Body of pancreas (tissue), 4 donors: ENCODE data around the gene USP46. TPM values are rescaled to one million over a fixed set of nuclear protein-coding genes. Genes with fewer than 3 reads are reported as not detected.

ENCODE experiments used
- ATAC-seq: fragments of 150-250 bp; one replicate; pipeline ENCODE4 v1.9.1; 2016
- DNase-seq, 4 donors: peaks; one replicate each; pipeline ENCODE4 v3.0.0-alpha.2; 2019
- H3K27ac ChIP-seq, 4 donors: fragments of 200-600 bp; sonication (generic); 1 replicate in 3 of 4; 2 replicates in 1 of 4; pipeline versions ENCODE4 v1.5.1 to v1.6.1; 2016 to 2019; ENCODE audit warnings: mild to moderate bottlenecking in 1 of 4, mixed read lengths in 1 of 4, moderate library complexity in 1 of 4
- H3K27me3 ChIP-seq, 2 donors: fragments of 200-600 bp; sonication (generic); one replicate each; pipeline ENCODE4 v1.6.0; 2016; ENCODE audit warnings: mild to moderate bottlenecking in 1 of 2
- H3K36me3 ChIP-seq, 2 donors: fragments of 200-600 bp; sonication (generic); replicated peaks in 1 of 2; 2 replicates each; pipeline ENCODE4 v1.5.1; 2016; ENCODE audit warnings: low read depth in 2 of 2; ENCODE audit not compliant: insufficient read depth in 1 of 2
- H3K4me1 ChIP-seq: fragments of 200-600 bp; sonication (generic); one replicate; pipeline ENCODE4 v1.6.0; 2016
- H3K4me3 ChIP-seq, 2 donors: fragments of 200-600 bp; sonication (generic); 1 replicate in 1 of 2; 2 replicates in 1 of 2; pipeline ENCODE4 v1.5.1; 2016 to 2019
- H3K9me3 ChIP-seq, 3 donors: fragments of 200-600 bp; sonication (generic); 1 replicate in 2 of 3; 2 replicates in 1 of 3; pipeline ENCODE4 v1.5.1; 2016
- POLR2A ChIP-seq, 3 donors: fragments of 450-650 bp; IDR thresholded peaks; one replicate each; pipeline ENCODE4 v1.6.1; 2016; ENCODE audit warnings: antibody characterized with exemption in 3 of 3, mild to moderate bottlenecking in 2 of 3
- WGBS, 2 donors: methylation state at CpG; one replicate each; pipeline ENCODE4 v1.1.5; 2017; 5-methylcytosine and 5-hydroxymethylcytosine counted together
- intact Hi-C: fragments of 100-400 bp; cut with DNase I; formaldehyde crosslinking; loops from one replicate; pipeline ENCODE4 v1.15.1; 2023
- total RNA-seq, 2 donors: library from RNA; depleted of rRNA; stranded (reverse); fragments of >200 nt; gene quantifications; one replicate each; pipeline ENCODE4 v1.1.0, GENCODE V29; 2016
- TF ChIP-seq, protein P1 (sequence below), 7 experiments: fragments of 450-650 bp in 4 of 7; fragments of 200-600 bp in 3 of 7; sonication (generic) in 3 of 7; IDR thresholded peaks; one replicate each; pipeline ENCODE4 v1.5.1; 2016 to 2019; ENCODE audit warnings: antibody characterized with exemption in 7 of 7

USP46 gene
- total RNA-seq, 2 donors from 2014 or later, result 6.7 to 6.9 TPM

DNA sequence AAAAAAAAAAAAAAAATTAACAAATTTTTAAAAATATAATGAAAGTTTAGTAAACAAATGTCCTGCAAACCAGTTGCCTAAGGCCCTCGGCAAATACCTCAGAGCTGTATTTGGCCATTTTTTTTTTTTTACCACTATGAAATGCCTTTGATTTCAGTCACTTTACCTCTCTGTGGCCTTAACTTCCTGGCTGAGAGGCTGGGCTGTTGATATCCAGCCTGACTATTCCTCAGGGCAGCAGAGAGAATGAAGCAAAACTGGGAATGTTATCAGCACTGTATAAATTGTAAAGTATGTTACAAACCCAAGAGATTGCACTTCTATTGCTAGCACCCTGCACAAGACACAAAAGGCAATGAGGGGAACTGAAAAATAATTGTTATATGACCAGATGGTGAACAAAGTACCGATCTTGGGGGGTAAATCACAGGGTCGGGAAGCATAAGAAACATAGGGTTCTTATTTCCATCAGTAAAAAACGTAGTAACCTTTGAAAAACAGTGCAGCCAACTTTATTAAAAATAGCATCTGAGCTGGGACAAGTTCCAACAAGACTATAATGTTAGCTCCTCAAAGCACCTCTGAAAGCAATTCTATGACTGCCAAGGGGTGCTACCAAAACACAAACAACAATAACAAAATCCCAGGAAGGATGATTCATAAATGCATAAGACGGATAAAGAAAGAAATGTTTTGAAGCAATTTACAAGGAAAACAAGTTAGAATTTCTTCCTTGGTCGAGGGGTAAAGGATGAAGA lies 18.1 kb downstream of the USP46 start:
- DNase-seq (no peak), ATAC-seq (no peak)
- peaks cover 25% of the 10 kb centered on the region for H3K4me1 ChIP-seq
- H3K36me3 ChIP-seq, result no peaks in the 10 kb centered on the region
- H3K9me3 ChIP-seq, result no peaks in the 10 kb centered on the region
- no peak overlapping the region for H3K27ac ChIP-seq
- no peaks in the 10 kb centered on the region for H3K27me3 ChIP-seq
- H3K4me3 ChIP-seq, result no peak overlapping the region
- 77% methylated on average over 6 of the region's 6 CpGs for WGBS, 2 donors
- intact Hi-C loops, result no loop called here
- TF ChIP-seq, protein P1, sequence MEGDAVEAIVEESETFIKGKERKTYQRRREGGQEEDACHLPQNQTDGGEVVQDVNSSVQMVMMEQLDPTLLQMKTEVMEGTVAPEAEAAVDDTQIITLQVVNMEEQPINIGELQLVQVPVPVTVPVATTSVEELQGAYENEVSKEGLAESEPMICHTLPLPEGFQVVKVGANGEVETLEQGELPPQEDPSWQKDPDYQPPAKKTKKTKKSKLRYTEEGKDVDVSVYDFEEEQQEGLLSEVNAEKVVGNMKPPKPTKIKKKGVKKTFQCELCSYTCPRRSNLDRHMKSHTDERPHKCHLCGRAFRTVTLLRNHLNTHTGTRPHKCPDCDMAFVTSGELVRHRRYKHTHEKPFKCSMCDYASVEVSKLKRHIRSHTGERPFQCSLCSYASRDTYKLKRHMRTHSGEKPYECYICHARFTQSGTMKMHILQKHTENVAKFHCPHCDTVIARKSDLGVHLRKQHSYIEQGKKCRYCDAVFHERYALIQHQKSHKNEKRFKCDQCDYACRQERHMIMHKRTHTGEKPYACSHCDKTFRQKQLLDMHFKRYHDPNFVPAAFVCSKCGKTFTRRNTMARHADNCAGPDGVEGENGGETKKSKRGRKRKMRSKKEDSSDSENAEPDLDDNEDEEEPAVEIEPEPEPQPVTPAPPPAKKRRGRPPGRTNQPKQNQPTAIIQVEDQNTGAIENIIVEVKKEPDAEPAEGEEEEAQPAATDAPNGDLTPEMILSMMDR (IDR thresholded peaks at IDR 0.05), result no peak
- no peak for TF ChIP-seq POLR2A (IDR thresholded peaks at IDR 0.05)

DNA sequence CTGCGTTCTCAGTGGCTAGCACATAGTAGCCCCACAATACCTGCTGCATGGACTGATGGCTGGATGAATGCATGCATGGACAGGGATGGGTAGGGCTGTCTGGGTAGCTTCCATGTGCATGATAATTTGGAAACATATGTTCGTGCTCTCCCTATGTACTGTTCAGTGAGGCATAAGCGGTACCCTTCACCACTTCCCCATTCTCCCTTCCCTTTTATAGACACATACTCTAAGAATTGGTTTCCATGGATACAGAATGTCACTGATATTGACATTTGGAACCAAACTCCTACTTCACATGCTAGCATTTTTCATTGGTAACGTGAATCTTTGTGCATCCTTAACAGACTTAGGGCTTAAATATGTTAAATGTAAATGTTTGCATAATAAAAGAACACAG lies 20.4 kb downstream of the USP46 start:
- Histone ChIP-seq H3K9me3 (no peaks in the 10 kb centered on the region), H3K27ac (no peak overlapping the region), H3K4me3 (no peak overlapping the region), H3K27me3 (no peaks in the 10 kb centered on the region), H3K4me1 (peaks cover 20% of the 10 kb centered on the region), H3K36me3 (no peaks in the 10 kb centered on the region)
- 86 to 92% methylated on average over 4 of the region's 4 CpGs for WGBS, 2 donors
- no peak for DNase-seq
- intact Hi-C loops, result no loop called here
- no peak for TF ChIP-seq POLR2A (IDR thresholded peaks at IDR 0.05)
- TF ChIP-seq, protein P1 (IDR thresholded peaks at IDR 0.05), result no peak
- ATAC-seq, result no peak

DNA sequence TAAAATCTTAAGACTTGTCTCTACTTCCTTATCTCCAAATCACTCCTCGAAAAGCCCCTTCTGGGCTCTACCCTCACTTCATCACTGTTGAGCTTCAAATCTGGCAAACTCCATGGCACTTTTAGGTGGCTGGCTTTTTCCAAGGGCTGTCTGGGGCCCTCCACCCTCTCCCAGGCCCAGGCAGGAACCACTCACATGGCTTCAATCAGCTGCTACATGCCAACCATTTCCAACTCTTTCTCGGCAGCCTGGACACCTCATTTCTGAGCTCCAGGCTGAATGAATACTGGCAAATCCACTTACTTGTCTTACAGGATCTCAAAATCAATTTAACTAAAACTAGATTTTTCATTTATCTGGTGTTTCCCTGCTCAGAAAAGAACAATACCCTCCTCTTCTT lies 22.0 kb downstream of the USP46 start:
- no peaks in the 10 kb centered on the region for H3K27me3 ChIP-seq
- H3K9me3 ChIP-seq, result no peaks in the 10 kb centered on the region
- no peak overlapping the region for H3K27ac ChIP-seq
- no peaks in the 10 kb centered on the region for H3K36me3 ChIP-seq
- H3K4me3 ChIP-seq, result no peak overlapping the region
- no peak for ATAC-seq
- H3K4me1 ChIP-seq, result peaks cover 5% of the 10 kb centered on the region
- no peak for TF ChIP-seq POLR2A (IDR thresholded peaks at IDR 0.05)
- TF ChIP-seq, protein P1 (IDR thresholded peaks at IDR 0.05), result no peak
- WGBS, 2 donors, result 88 to 92% methylated on average over 2 of the region's 2 CpGs
- intact Hi-C loops, result no loop called here
- DNase-seq, result no peak

DNA sequence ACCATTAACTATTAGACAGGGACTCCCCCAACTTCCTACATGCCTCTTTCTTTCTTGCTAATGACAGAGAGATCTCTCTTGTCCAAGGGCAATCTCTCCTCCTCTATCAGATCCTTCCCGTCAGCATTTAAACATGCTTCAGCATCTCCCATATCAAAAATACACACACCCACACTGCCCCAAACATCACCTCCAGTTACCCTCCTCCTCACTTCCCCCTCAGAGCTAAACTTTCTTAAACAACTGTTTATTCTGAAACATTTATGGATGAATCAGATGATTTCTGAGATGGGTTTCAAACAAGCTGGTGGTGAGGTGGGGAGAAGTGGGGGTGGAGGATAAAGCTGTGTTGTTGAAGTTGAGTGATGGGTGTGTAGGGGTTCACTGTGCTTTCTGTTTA lies 23.5 kb downstream of the USP46 start:
- H3K4me3 ChIP-seq, result no peak overlapping the region
- no peaks in the 10 kb centered on the region for H3K27me3 ChIP-seq
- no peak for DNase-seq
- WGBS, 2 donors, result 70 to 78% methylated on average over 1 of the region's 1 CpG
- H3K4me1 ChIP-seq, result no peaks in the 10 kb centered on the region
- no peaks in the 10 kb centered on the region for H3K9me3 ChIP-seq
- no peaks in the 10 kb centered on the region for H3K36me3 ChIP-seq
- H3K27ac ChIP-seq, result no peak overlapping the region
- TF ChIP-seq, protein P1 (IDR thresholded peaks at IDR 0.05), result no peak
- TF ChIP-seq POLR2A (IDR thresholded peaks at IDR 0.05), result no peak
- ATAC-seq, result no peak
- intact Hi-C loops, result no loop called here

DNA sequence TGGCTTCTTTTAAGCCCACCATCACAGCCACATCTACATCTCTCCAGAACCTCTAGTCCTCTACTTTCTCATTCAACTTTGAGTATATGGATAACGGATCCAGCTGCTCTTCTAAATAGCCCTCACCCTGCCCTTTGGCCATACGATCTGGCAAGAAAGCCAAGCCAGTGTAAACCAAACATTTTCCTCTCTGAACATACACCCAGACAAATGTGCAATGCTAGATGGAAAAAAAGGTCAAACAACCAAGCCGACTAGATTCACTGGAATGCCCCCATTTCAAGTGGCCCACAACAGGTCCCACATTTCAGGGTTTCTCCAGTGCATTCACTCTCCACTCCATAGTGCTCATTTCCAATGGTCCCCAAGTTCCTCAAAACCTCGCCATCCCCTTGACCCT lies 24.0 kb downstream of the USP46 start:
- Histone ChIP-seq H3K36me3 (no peaks in the 10 kb centered on the region), H3K9me3 (no peaks in the 10 kb centered on the region), H3K27ac (no peak overlapping the region), H3K4me3 (no peak overlapping the region), H3K27me3 (no peaks in the 10 kb centered on the region), H3K4me1 (no peaks in the 10 kb centered on the region)
- no peak for TF ChIP-seq POLR2A (IDR thresholded peaks at IDR 0.05)
- intact Hi-C loops, result no loop called here
- WGBS, 2 donors, result 68 to 87% methylated on average over 4 of the region's 4 CpGs
- ATAC-seq (no peak), DNase-seq (no peak)
